Common myeloid progenitor, CD34-positive (primary cell): ENCODE measurements around the gene NFAM1.

ENCODE experiments used
- CTCF ChIA-PET: fragments of 350-600 bp; sonication (Branson Sonifier 250); formaldehyde crosslinking; loops from one replicate; lab custom pipeline; 2021; ENCODE audit warnings: antibody characterized with exemption; lab: Charles Lee
- POLR2A ChIA-PET: fragments of 350-600 bp; sonication (Branson Sonifier 250); formaldehyde crosslinking; loops from one replicate; lab custom pipeline; 2021; ENCODE audit warnings: antibody characterized with exemption; lab: Charles Lee
- DNase-seq, 3 donors: peaks; one replicate each; pipeline versions ENCODE4 v3.0.0 to v3.0.0-alpha.2; 2013
- H3K27ac ChIP-seq, 2 experiments: 1 replicate in 1 of 2; 2 replicates in 1 of 2; pipeline ENCODE4 v1.7.0; 2013; ENCODE audit warnings: inconsistent platforms in 2 of 2, low read length in 2 of 2, mild to moderate bottlenecking in 2 of 2, low read depth in 1 of 2, moderate library complexity in 1 of 2; ENCODE audit not compliant: severe bottlenecking in 2 of 2, insufficient read depth in 1 of 2, poor library complexity in 1 of 2
- H3K27me3 ChIP-seq, 5 experiments: replicated peaks in 2 of 5; 1 replicate in 3 of 5; 2 replicates in 2 of 5; pipeline versions ENCODE4 v1.6.1 to v1.7.0; 2013; ENCODE audit warnings: low read length in 4 of 5, mild to moderate bottlenecking in 2 of 5, moderate library complexity in 2 of 5, inconsistent platforms in 1 of 5; ENCODE audit not compliant: insufficient read depth in 5 of 5, control insufficient read depth in 4 of 5
- H3K36me3 ChIP-seq, 4 experiments: 1 replicate in 2 of 4; 2 replicates in 2 of 4; pipeline versions ENCODE4 v1.6.1 to v1.7.0; 2013; ENCODE audit warnings: low read length in 3 of 4, control low read depth in 1 of 4, mild to moderate bottlenecking in 1 of 4; ENCODE audit not compliant: control insufficient read depth in 4 of 4, insufficient read depth in 4 of 4
- H3K4me1 ChIP-seq, 4 experiments: 1 replicate in 3 of 4; 2 replicates in 1 of 4; pipeline versions ENCODE4 v1.6.1 to v1.7.1; 2013; ENCODE audit warnings: low read length in 3 of 4, mild to moderate bottlenecking in 3 of 4, control low read depth in 1 of 4, inconsistent platforms in 1 of 4, moderate library complexity in 1 of 4; ENCODE audit not compliant: control insufficient read depth in 4 of 4, insufficient read depth in 4 of 4; ENCODE audit errors: control extremely low read depth in 1 of 4
- H3K4me3 ChIP-seq, 7 experiments: 1 replicate in 4 of 7; 2 replicates in 3 of 7; pipeline versions ENCODE4 v1.5.1 to v1.7.0; 2013; ENCODE audit warnings: mild to moderate bottlenecking in 7 of 7, low read length in 6 of 7, moderate library complexity in 6 of 7, inconsistent platforms in 2 of 7, low read depth in 2 of 7, control low read depth in 1 of 7; ENCODE audit not compliant: insufficient read depth in 4 of 7, control insufficient read depth in 1 of 7; ENCODE audit errors: extremely low read depth in 1 of 7
- H3K9me3 ChIP-seq, 5 experiments: 1 replicate in 4 of 5; 2 replicates in 1 of 5; pipeline versions ENCODE4 v1.6.1 to v1.7.1; 2013; ENCODE audit warnings: low read length in 4 of 5, mild to moderate bottlenecking in 2 of 5, inconsistent platforms in 1 of 5, low read depth in 1 of 5, moderate library complexity in 1 of 5; ENCODE audit not compliant: control insufficient read depth in 4 of 5, insufficient read depth in 2 of 5; ENCODE audit errors: control extremely low read depth in 1 of 5
- WGBS: methylation state at CpG from one replicate; pipeline ENCODE4 v1.1.5; 2013; ENCODE audit not compliant: insufficient coverage; 5-methylcytosine and 5-hydroxymethylcytosine counted together

The NFAM1 gene

DNA sequence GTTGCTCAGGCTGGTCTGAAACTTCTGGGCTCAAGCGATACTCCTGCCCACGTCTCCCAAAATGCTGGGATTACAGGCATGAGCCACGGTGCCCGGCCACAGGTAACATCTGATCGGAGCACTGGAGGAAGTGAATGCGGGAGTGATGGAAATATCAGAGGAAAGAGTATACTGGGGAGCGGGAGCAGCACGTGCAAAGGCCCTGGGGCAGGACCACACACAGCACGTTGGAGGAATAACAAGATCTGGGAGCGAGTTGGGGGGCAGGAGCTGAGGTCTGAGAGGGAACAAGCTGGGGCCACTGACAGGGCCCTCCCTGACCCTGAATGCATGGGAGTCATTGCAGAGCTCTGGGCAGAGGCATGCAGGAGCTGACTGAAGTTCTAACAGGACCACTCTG lies 70.7 kb downstream of the NFAM1 start:
- H3K4me3 ChIP-seq: no peak overlapping the region
- 95% methylated on average over 10 of the region's 10 CpGs for WGBS
- no peak overlapping the region for H3K27ac ChIP-seq
- CTCF ChIA-PET: interaction anchor here (0.6 to 0.7 kb wide), 2 partner anchors 83 to 412 kb away, joined by 4 to 5 read pairs; no protein-coding TSS in a partner anchor
- POLR2A ChIA-PET: interaction anchor here (0.5 kb wide), 1 partner anchor 36 kb away, joined by 3 read pairs; no protein-coding TSS in a partner anchor
- no peaks in the 10 kb centered on the region for H3K9me3 ChIP-seq
- no peak for DNase-seq
- H3K36me3 ChIP-seq: no peaks in the 10 kb centered on the region
- H3K27me3 ChIP-seq: peaks cover 0 to 44% (median 25%) of the 10 kb centered on the region in 5 experiments
- H3K4me1 ChIP-seq: peaks cover 0 to 5% (median 4%) of the 10 kb centered on the region in 4 experiments

GRCh38 chr22:42360348-42360747 lies 71.9 kb downstream of the NFAM1 start:
- no peak for DNase-seq
- Histone ChIP-seq H3K9me3 (no peaks in the 10 kb centered on the region), H3K4me3 (no peak overlapping the region), H3K36me3 (no peaks in the 10 kb centered on the region), H3K27ac (no peak overlapping the region), H3K27me3 (peaks cover 0 to 32% (median 19%) of the 10 kb centered on the region in 5 experiments), H3K4me1 (peaks cover 0 to under 1% (median under 1%) of the 10 kb centered on the region in 4 experiments)
- 100% methylated on average over 6 of the region's 7 CpGs for WGBS
- ChIA-PET POLR2A (no interaction called here), CTCF (no interaction called here)

- 87% methylated on average over 8 of the region's 16 CpGs for WGBS
- POLR2A ChIA-PET: no interaction called here
These were observed 73.3 kb downstream of the NFAM1 start for GRCh38 chr22:42358643-42359558.

GRCh38 chr22:42357634-42358296 lies 74.4 kb downstream of the NFAM1 start:
- no peak overlapping the region for H3K27ac ChIP-seq
- WGBS: 96% methylated on average over 7 of the region's 8 CpGs
- H3K4me1 ChIP-seq: peaks cover 0 to 6% (median 2%) of the 10 kb centered on the region in 4 experiments
- H3K9me3 ChIP-seq: no peaks in the 10 kb centered on the region
- POLR2A ChIA-PET: no interaction called here
- DNase-seq: no peak
- H3K4me3 ChIP-seq: no peak overlapping the region
- H3K36me3 ChIP-seq: no peaks in the 10 kb centered on the region
- peaks cover 0 to 6% (median 3%) of the 10 kb centered on the region in 5 experiments for H3K27me3 ChIP-seq
- CTCF ChIA-PET: no interaction called here

More at GRCh38 chr22:42358643-42359558, 73.3 kb downstream of the NFAM1 start:
- Histone ChIP-seq H3K4me3 (no peak overlapping the region), H3K36me3 (no peaks in the 10 kb centered on the region), H3K27me3 (peaks cover 0 to 18% (median 9%) of the 10 kb centered on the region in 5 experiments), H3K4me1 (peaks cover 0 to 4% (median 1%) of the 10 kb centered on the region in 4 experiments), H3K27ac (no peak overlapping the region), H3K9me3 (no peaks in the 10 kb centered on the region)
- CTCF ChIA-PET: interaction anchor here (1.1 kb wide), 1 partner anchor 12 kb away, joined by 3 read pairs; no protein-coding TSS in a partner anchor
- no peak for DNase-seq

DNA sequence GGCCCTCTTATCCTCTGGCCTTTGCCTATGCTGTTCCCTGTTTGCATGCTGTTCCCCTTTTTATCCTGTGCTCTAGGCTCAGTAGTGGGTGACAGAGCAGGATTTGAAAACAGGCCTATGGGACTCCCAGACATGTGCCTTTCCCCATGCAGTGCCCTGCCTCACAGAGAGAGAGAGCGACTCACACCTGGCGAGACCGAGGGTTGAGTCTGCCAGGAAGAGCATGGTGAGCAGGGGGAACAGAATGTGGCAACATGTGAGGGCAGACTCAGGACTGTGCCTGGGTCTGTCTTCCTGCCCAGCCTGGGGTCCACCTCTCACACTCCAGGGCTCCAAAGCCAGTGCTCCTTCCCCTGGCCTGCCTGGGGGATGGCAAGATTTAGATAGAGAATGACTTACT lies 75.0 kb downstream of the NFAM1 start:
- Histone ChIP-seq H3K4me1 (peaks cover 0 to 6% (median 2%) of the 10 kb centered on the region in 4 experiments), H3K36me3 (no peaks in the 10 kb centered on the region), H3K4me3 (no peak overlapping the region), H3K27ac (no peak overlapping the region), H3K9me3 (no peaks in the 10 kb centered on the region), H3K27me3 (peaks cover 0 to 4% (median under 1%) of the 10 kb centered on the region in 5 experiments)
- DNase-seq: no peak
- ChIA-PET CTCF (no interaction called here), POLR2A (no interaction called here)
- WGBS: no CpG with 5 or more reads among the region's 3 CpGs

- ChIA-PET POLR2A (no interaction called here), CTCF (no interaction called here)
- 91% methylated on average over 7 of the region's 7 CpGs for WGBS
These were observed 75.7 kb downstream of the NFAM1 start for GRCh38 chr22:42356533-42356932.

More at GRCh38 chr22:42356533-42356932, 75.7 kb downstream of the NFAM1 start:
- Histone ChIP-seq H3K27ac (no peak overlapping the region), H3K4me3 (no peak overlapping the region), H3K27me3 (peaks cover 0 to 4% (median 0%) of the 10 kb centered on the region in 5 experiments), H3K36me3 (no peaks in the 10 kb centered on the region), H3K4me1 (peaks cover 0 to 6% (median 2%) of the 10 kb centered on the region in 4 experiments), H3K9me3 (no peaks in the 10 kb centered on the region)
- no peak for DNase-seq
